Breast epithelium (tissue), 4 donors: ENCODE measurements around the gene EPG5. TPM values are rescaled to one million over a fixed set of nuclear protein-coding genes. Genes with fewer than 3 reads are reported as not detected.
A peak's percentile ranks its signal among the peaks of the same experiment; 100 is the strongest.

Experiments used
- DNase-seq, 2 donors: peaks; one replicate each; pipeline ENCODE4 v3.0.0-alpha.2; 2019; ENCODE audit warnings: low spot score in 2 of 2
- H3K27ac ChIP-seq, 2 donors: fragments of 200-600 bp; sonication (generic) in 1 of 2; one replicate each; pipeline ENCODE4 v1.5.1; 2016 to 2019; ENCODE audit warnings: mild to moderate bottlenecking in 1 of 2
- H3K27me3 ChIP-seq, 2 donors: fragments of 200-600 bp; sonication (generic) in 1 of 2; one replicate each; pipeline versions ENCODE4 v1.5.1 to v1.6.0; 2017 to 2019; ENCODE audit warnings: control low read depth in 1 of 2, mild to moderate bottlenecking in 1 of 2
- H3K36me3 ChIP-seq: fragments of 200-600 bp; one replicate; pipeline ENCODE4 v1.5.1; 2019
- H3K4me1 ChIP-seq, 2 donors: fragments of 200-600 bp; sonication (generic); one replicate each; pipeline ENCODE4 v1.5.1; 2016 to 2019; ENCODE audit warnings: control low read depth in 1 of 2
- H3K4me3 ChIP-seq, 3 donors: fragments of 200-600 bp; sonication (generic); 1 replicate in 2 of 3; 2 replicates in 1 of 3; pipeline ENCODE4 v1.5.1; 2016 to 2019; ENCODE audit warnings: mild to moderate bottlenecking in 3 of 3, moderate library complexity in 2 of 3
- H3K9me3 ChIP-seq, 2 donors: fragments of 200-600 bp; sonication (generic) in 1 of 2; one replicate each; pipeline ENCODE4 v1.5.1; 2016 to 2019; ENCODE audit warnings: control low read depth in 1 of 2
- CTCF ChIP-seq, 3 donors: fragments of 450-650 bp; IDR thresholded peaks; one replicate each; pipeline ENCODE4 v1.5.1; 2016 to 2017; ENCODE audit warnings: antibody characterized with exemption in 3 of 3, mild to moderate bottlenecking in 3 of 3, moderate library complexity in 3 of 3
- POLR2A ChIP-seq: fragments of 450-650 bp; IDR thresholded peaks from one replicate; pipeline ENCODE4 v1.6.1; 2016; ENCODE audit warnings: antibody characterized with exemption, mild to moderate bottlenecking, moderate library complexity
- POLR2AphosphoS5 ChIP-seq, 3 donors: sonication (generic); formaldehyde crosslinking; IDR thresholded peaks; one replicate each; pipeline ENCODE4 v1.6.1; 2017; ENCODE audit warnings: antibody characterized with exemption in 3 of 3
- intact Hi-C: fragments of 100-400 bp; cut with DNase I; formaldehyde crosslinking; loops from one replicate; pipeline ENCODE4 v1.15.1; 2023; ENCODE audit warnings: low total_unique reads
- total RNA-seq, 3 donors: library from RNA; depleted of rRNA; stranded (reverse); fragments of >200 nt; gene quantifications; one replicate each; pipeline ENCODE4 v1.1.0, GENCODE V29; 2016

The EPG5 gene
- total RNA-seq, 3 donors from 2014 or later: 38.7 to 64.5 (median 48.8) TPM

- Histone ChIP-seq H3K27me3 (peaks cover 3 to 12% of the 10 kb centered on the region in 2 donors), H3K4me3 (peak overlapping the region in 1 of 3 donors; percentile 64), H3K4me1 (peaks cover 0 to 3% of the 10 kb centered on the region in 2 donors), H3K9me3 (no peaks in the 10 kb centered on the region), H3K36me3 (no peaks in the 10 kb centered on the region), H3K27ac (no peak overlapping the region)
- intact Hi-C loops: no loop called here
- TF ChIP-seq POLR2AphosphoS5 (IDR thresholded peaks at IDR 0.05): no peak
- TF ChIP-seq CTCF (IDR thresholded peaks at IDR 0.05): peak in 2 of 3 donors; percentile 55 to 62
- DNase-seq: peak in 1 of 2 donors; percentile 57
Measured at GRCh38 chr18:45839414-45840395, 127.4 kb downstream of the EPG5 start.

- intact Hi-C loops: no loop called here
- H3K27me3 ChIP-seq: peaks cover 3 to 12% of the 10 kb centered on the region in 2 donors
- TF ChIP-seq POLR2AphosphoS5 (IDR thresholded peaks at IDR 0.05) (no peak), POLR2A (no peak), CTCF (IDR thresholded peaks at IDR 0.05) (no peak)
Measured at GRCh38 chr18:45838302-45839070, 128.6 kb downstream of the EPG5 start.

GRCh38 chr18:45837283-45838070 is 129.7 kb downstream of the EPG5 start:
- peak in 1 of 2 donors; percentile 69 for DNase-seq
- no peak overlapping the region for H3K27ac ChIP-seq
- H3K9me3 ChIP-seq: no peaks in the 10 kb centered on the region
- H3K36me3 ChIP-seq: no peaks in the 10 kb centered on the region
- peak overlapping the region; percentile 15 to 64 (median 46) for H3K4me3 ChIP-seq
- peaks cover 0 to 3% of the 10 kb centered on the region in 2 donors for H3K4me1 ChIP-seq
- TF ChIP-seq CTCF (IDR thresholded peaks at IDR 0.05) (peak in 1 of 3 donors; percentile 8), POLR2A (no peak)
- H3K27me3 ChIP-seq: peaks cover 3 to 12% of the 10 kb centered on the region in 2 donors
- intact Hi-C loops: no loop called here

More at GRCh38 chr18:45838302-45839070, 128.6 kb downstream of the EPG5 start:
- Histone ChIP-seq H3K27ac (no peak overlapping the region), H3K9me3 (no peaks in the 10 kb centered on the region), H3K4me1 (peaks cover 0 to 3% of the 10 kb centered on the region in 2 donors), H3K36me3 (no peaks in the 10 kb centered on the region), H3K4me3 (peak overlapping the region; percentile 10 to 64 (median 46))
- DNase-seq: no peak

- intact Hi-C loops: no loop called here
- no peaks in the 10 kb centered on the region for H3K9me3 ChIP-seq
- H3K4me3 ChIP-seq: no peak overlapping the region
- DNase-seq: no peak
- H3K36me3 ChIP-seq: no peaks in the 10 kb centered on the region
- no peak overlapping the region for H3K27ac ChIP-seq
- H3K4me1 ChIP-seq: peaks cover 0 to 3% of the 10 kb centered on the region in 2 donors
- H3K27me3 ChIP-seq: peaks cover 3 to 12% of the 10 kb centered on the region in 2 donors
- TF ChIP-seq POLR2A (no peak), CTCF (IDR thresholded peaks at IDR 0.05) (no peak)
Measured at GRCh38 chr18:45836242-45837205, 130.6 kb downstream of the EPG5 start.
